Fibroblast of mammary gland (primary cell): ENCODE measurements around the gene INPP5A.

Source experiments
- DNase-seq: peaks from one replicate; pipeline ENCODE4 v3.0.0-alpha.2; 2010; ENCODE audit warnings: low read depth
- H3K4me3 ChIP-seq: 2 replicates; pipeline ENCODE4 v1.5.1; 2011; ENCODE audit warnings: low read depth, mild to moderate bottlenecking, low read length, moderate library complexity; ENCODE audit not compliant: control insufficient read depth
- CTCF ChIP-seq: conservative IDR thresholded peaks from 2 replicates; pipeline ENCODE4 v1.5.1; 2011; ENCODE audit warnings: low read depth, low read length, inconsistent platforms; ENCODE audit not compliant: control insufficient read depth, insufficient read depth

The INPP5A gene

GRCh38 chr10:132729810-132730572 lies 192.4 kb downstream of the INPP5A start:
- no peak for TF ChIP-seq CTCF

GRCh38 chr10:132730573-132730953 lies 193.0 kb downstream of the INPP5A start:
- DNase-seq, result no peak
- no peak overlapping the region for H3K4me3 ChIP-seq
- TF ChIP-seq CTCF, result no peak

More at GRCh38 chr10:132729810-132730572, 192.4 kb downstream of the INPP5A start:
- DNase-seq, result no peak
- H3K4me3 ChIP-seq, result no peak overlapping the region

GRCh38 chr10:132732518-132732917 lies 194.9 kb downstream of the INPP5A start:
- no peak for DNase-seq
- TF ChIP-seq CTCF, result no peak
- H3K4me3 ChIP-seq, result no peak overlapping the region

GRCh38 chr10:132733926-132734325 lies 196.3 kb downstream of the INPP5A start:
- DNase-seq, result no peak
- no peak for TF ChIP-seq CTCF
- no peak overlapping the region for H3K4me3 ChIP-seq

- no peak for DNase-seq
- H3K4me3 ChIP-seq, result no peak overlapping the region
- TF ChIP-seq CTCF, result no peak
Measured at GRCh38 chr10:132735341-132735775, 197.8 kb downstream of the INPP5A start.

GRCh38 chr10:132735923-132736391 lies 198.4 kb downstream of the INPP5A start:
- TF ChIP-seq CTCF, result no peak
- no peak for DNase-seq
- H3K4me3 ChIP-seq, result no peak overlapping the region
